ENCODE measurements around the gene LCN12. TPM values are rescaled to one million over a fixed set of nuclear protein-coding genes. Genes with fewer than 3 reads are reported as not detected.

LCN12 gene
- total RNA-seq, 1 experiment from 2014 or later: 4.2 TPM

DNA sequence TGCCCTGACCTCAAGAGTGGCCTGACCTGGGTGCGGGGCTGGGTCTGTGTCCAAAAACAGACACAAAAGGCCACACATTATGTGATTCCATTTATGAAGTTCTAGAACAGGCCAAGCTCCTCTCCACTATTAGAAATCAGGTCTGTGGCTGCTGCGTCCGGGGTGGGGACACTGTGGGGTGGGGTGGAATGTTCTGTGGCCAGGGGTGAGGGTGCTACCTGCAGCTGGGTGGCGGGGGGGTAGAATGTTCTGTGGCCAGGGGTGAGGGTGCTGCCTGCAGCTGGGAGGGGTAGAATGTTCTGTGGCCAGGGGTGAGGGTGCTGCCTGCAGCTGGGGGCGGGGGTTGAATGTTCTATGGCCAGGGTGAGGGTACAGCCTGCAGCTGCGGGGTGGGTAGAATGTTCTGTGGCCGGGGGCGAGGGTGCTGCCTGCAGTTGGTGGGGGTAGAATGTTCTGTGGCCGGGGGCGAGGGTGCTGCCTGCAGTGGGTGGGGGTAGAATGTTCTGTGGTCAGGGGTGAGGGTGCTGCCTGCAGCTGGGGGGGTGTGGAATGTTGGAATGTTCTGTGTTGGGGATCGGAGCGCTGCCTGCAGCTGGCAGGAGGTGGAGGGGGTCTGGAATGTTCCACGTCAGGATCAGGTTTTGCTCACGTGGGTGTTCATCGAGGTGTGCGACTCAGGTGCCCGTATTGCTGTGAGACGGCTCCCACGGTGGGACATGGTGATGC, 8.3 kb downstream of the LCN12 start:
- no peak overlapping the region for H2AFZ ChIP-seq (ENCODE audit: low read depth, low read length, poor library complexity, severe bottlenecking)
- H4K20me1 ChIP-seq (ENCODE audit: insufficient read depth): no peaks in the 10 kb centered on the region
- H3K4me3 ChIP-seq (replicated peaks in 1 of 2; ENCODE audit: low read depth in 1 of 2, low read length in 2 of 2): no peak overlapping the region
- BruUV-seq (replicated peaks): no TSS peak
- H3K9ac ChIP-seq (ENCODE audit: low read length): no peak overlapping the region
- no peaks in the 10 kb centered on the region for H3K9me2 ChIP-seq (ENCODE audit: insufficient read depth)
- intact Hi-C loops (cut with micrococcal nuclease): no loop called here
- H3K4me2 ChIP-seq (ENCODE audit: low read length): no peak overlapping the region
- DNase-seq (ENCODE audit: low read depth, low spot score) (no peak), ATAC-seq (no peak)
- ChIA-PET CTCF (interaction anchor here (0.6 kb wide), 1 partner anchor 14 kb away, joined by 3 read pairs; no protein-coding TSS in a partner anchor), POLR2A (no interaction called here), RAD21 (ENCODE audit: low non-redundant PET in 1 of 2, low total read pairs in 2 of 2, uncharacterized antibody in 2 of 2, unreplicated experiment in 2 of 2) (no interaction called here)
- H3K36me3 ChIP-seq (ENCODE audit: control insufficient read depth in 1 of 2, insufficient read depth in 2 of 2, low read length in 2 of 2): no peaks in the 10 kb centered on the region
- peaks cover 11 to 22% of the 10 kb centered on the region in 2 experiments for H3K4me1 ChIP-seq (ENCODE audit: control insufficient read depth in 1 of 2, insufficient read depth in 2 of 2, low read length in 2 of 2)
- H3K27ac ChIP-seq (ENCODE audit: low read depth, low read length): no peak overlapping the region
- H3K79me2 ChIP-seq (ENCODE audit: insufficient read depth, low read length): no peaks in the 10 kb centered on the region
- H3K27me3 ChIP-seq (ENCODE audit: insufficient read depth, low read length): no peaks in the 10 kb centered on the region
- TF ChIP-seq EZH2 (IDR thresholded peaks at IDR 0.05): no peak
- no peak for TF ChIP-seq EZH2phosphoT487 (IDR thresholded peaks at IDR 0.05; ENCODE audit: borderline replicate concordance)
- no peak for TF ChIP-seq RAD21 (IDR thresholded peaks at IDR 0.05; ENCODE audit: low read depth)
- TF ChIP-seq, protein P1, sequence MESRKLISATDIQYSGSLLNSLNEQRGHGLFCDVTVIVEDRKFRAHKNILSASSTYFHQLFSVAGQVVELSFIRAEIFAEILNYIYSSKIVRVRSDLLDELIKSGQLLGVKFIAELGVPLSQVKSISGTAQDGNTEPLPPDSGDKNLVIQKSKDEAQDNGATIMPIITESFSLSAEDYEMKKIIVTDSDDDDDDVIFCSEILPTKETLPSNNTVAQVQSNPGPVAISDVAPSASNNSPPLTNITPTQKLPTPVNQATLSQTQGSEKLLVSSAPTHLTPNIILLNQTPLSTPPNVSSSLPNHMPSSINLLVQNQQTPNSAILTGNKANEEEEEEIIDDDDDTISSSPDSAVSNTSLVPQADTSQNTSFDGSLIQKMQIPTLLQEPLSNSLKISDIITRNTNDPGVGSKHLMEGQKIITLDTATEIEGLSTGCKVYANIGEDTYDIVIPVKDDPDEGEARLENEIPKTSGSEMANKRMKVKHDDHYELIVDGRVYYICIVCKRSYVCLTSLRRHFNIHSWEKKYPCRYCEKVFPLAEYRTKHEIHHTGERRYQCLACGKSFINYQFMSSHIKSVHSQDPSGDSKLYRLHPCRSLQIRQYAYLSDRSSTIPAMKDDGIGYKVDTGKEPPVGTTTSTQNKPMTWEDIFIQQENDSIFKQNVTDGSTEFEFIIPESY (IDR thresholded peaks at IDR 0.05; ENCODE audit: extremely low read depth, insufficient replicate concordance, low read length): no peak
- no peak for TF ChIP-seq ZNF274 (IDR thresholded peaks at IDR 0.05; ENCODE audit: low read depth, low read length)
- no peak for TF ChIP-seq JUND (IDR thresholded peaks at IDR 0.05)
- TF ChIP-seq TCF7L2 (IDR thresholded peaks at IDR 0.05; ENCODE audit: borderline replicate concordance, extremely low read depth, insufficient read depth, insufficient read length): no peak
- no peak for TF ChIP-seq CEBPB (IDR thresholded peaks at IDR 0.05; ENCODE audit: low read depth)
- TF ChIP-seq SRF (IDR thresholded peaks at IDR 0.05; ENCODE audit: low read depth): no peak
- TF ChIP-seq, protein P2, sequence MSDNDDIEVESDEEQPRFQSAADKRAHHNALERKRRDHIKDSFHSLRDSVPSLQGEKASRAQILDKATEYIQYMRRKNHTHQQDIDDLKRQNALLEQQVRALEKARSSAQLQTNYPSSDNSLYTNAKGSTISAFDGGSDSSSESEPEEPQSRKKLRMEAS (IDR thresholded peaks at IDR 0.05): no peak
- TF ChIP-seq POLR2A (IDR thresholded peaks at IDR 0.05; ENCODE audit: borderline replicate concordance, extremely low read depth, insufficient read depth, insufficient read length): no peak
- TF ChIP-seq CBX3 (IDR thresholded peaks at IDR 0.05; ENCODE audit: low read depth): no peak
- no peak for TF ChIP-seq SP1 (IDR thresholded peaks at IDR 0.05; ENCODE audit: low read depth)
- TF ChIP-seq, protein P3, sequence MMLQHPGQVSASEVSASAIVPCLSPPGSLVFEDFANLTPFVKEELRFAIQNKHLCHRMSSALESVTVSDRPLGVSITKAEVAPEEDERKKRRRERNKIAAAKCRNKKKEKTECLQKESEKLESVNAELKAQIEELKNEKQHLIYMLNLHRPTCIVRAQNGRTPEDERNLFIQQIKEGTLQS (IDR thresholded peaks at IDR 0.05): no peak
- no peaks in the 10 kb centered on the region for H3K9me3 ChIP-seq (ENCODE audit: control insufficient read depth in 1 of 2, insufficient read depth in 1 of 2, low read depth in 1 of 2, low read length in 2 of 2)
